Cardiac septum (tissue), 1 donor: Measurements from ENCODE around the gene GNPTAB. TPM values are rescaled to one million over a fixed set of nuclear protein-coding genes. Genes with fewer than 3 reads are reported as not detected.
"Not testable (repeated sequence)": the region's sequence is repeated elsewhere in the genome, so short reads cannot be mapped to it uniquely, and the experiment has no call there.

Experiments
- DNase-seq: peaks from one replicate; pipeline ENCODE4 v3.0.0-alpha.2; 2020; ENCODE audit warnings: low spot score
- intact Hi-C: fragments of 100-400 bp; cut with DNase I; formaldehyde crosslinking; loops from one replicate; pipeline ENCODE4 v1.14.0; 2022
- total RNA-seq: library from RNA; stranded (reverse); fragmentation: NEBNext Ultra II Directional; extraction: Animal tissue kit (Norgen Biotek cat#: 25700); gene quantifications from one replicate; pipeline ENCODE4 v1.2.1, GENCODE V29; 2021
- donor health status: DM: no; HTN: no; CAD: no.

Gene GNPTAB
- total RNA-seq, 1 donor from 2014 or later = 47.9 TPM

GRCh38 chr12:101855364-101855884, 24.7 kb upstream of the GNPTAB start:
- no peak for DNase-seq
- intact Hi-C loops = no loop called here

- intact Hi-C loops = no loop called here
- DNase-seq = no peak
These were observed 24.0 kb upstream of the GNPTAB start for GRCh38 chr12:101854747-101855146.

DNA sequence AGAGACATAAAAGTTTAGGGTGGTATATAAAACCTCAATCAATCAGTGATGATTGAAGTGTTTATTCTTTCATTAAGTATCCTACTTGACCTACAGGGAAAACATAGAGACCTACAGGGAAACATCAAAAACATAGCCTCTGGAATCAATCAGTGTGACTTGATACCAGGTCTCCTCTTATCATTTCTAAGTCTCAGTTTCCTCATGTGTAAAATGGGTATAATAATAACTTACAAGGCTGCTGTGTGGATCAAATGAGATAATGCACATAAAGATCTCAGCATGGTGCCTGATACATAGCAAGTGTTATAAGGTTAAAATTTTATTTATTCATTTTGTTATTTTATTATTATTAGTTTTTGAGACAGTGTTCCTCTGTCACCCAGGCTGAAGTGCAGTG, 22.2 kb upstream of the GNPTAB start:
- intact Hi-C loops = no loop called here

DNA sequence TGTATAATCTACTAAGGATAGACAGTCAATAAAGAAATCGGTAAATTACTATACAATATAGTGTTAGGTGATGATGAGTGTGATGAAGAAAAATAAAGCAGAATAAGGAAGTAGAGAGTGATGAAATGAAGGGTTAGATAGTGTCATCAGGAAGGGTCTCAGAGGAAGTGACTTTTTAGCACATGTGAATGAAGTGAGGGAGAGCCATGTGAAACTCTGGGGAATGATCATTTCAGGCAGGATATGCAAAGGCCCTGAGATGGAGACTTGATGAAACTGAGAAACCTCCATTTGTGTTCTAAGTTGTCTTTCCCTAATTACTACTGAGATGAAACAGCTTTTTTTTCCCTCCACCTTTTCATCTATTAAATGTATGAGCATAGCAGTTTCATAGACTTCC, 19.4 kb upstream of the GNPTAB start:
- intact Hi-C loops = no loop called here
- no peak for DNase-seq

More for the DNA sequence above, 22.2 kb upstream of the GNPTAB start:
- no peak for DNase-seq

- intact Hi-C loops = no loop called here
- DNase-seq = no peak
These were observed 16.6 kb upstream of the GNPTAB start for GRCh38 chr12:101847325-101847724.

GRCh38 chr12:101845137-101845711, 14.5 kb upstream of the GNPTAB start:
- DNase-seq = no peak
- intact Hi-C loops = no loop called here

- DNase-seq = no peak
- intact Hi-C loops = loop anchor here (2.0 kb wide), 1 partner anchor 68 kb away; no protein-coding TSS in a partner anchor
These were observed 10.3 kb upstream of the GNPTAB start for GRCh38 chr12:101841069-101841468.

DNA sequence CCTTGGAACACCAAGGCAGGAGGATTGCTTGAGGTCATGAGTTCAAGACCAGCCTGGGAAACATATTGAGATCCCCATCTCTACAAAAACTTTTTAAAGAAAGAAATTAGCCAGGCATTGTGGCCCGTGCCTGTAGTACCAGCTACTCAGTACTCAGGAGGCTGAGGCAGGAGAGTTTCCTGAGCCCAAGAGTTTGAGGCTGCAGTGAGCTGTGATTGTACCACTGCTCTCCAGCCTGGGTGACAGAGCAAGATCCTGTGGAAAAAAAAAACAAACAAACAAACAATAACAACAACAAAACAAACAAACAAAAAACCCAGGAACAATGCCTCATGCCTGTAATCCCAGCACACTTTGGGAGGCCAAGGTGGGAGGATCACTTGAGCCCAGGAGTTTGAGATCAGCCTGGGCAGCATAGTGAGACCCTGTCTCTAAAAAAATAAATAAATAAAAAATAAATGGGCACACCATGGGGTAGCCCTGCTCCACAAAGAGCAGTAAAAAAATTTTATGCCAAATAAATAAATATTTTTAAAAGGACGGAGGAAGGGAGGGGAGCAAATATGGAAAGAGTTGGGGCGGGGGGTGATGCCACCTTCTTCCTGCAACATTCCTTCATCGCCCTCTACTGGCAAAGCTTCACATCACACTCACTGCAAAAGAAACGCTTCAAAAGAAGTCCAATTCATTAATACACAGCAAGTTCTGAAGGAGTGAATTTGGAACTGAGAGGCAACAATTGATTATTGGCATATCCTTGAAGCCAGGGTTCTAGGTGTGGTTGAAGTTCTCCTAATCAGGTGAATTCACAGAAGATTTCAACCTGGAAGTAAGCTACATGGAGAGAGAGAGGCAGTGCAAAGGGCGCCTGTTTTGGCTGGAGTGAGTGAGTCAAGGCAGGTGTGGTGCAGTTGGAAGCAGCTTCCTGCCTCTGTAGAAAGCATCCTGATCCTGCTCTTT, 8.8 kb upstream of the GNPTAB start:
- DNase-seq = no peak
- intact Hi-C loops = loop anchor here (2.0 kb wide), 1 partner anchor 67 kb away; no protein-coding TSS in a partner anchor

GRCh38 chr12:101838628-101839323, 8.0 kb upstream of the GNPTAB start:
- intact Hi-C loops = no loop called here
- no peak for DNase-seq

- intact Hi-C loops = loop anchor here (5.0 kb wide), 2 partner anchors 40 to 135 kb away; partner anchors contain the start of gene CHPT1
- DNase-seq = no peak
These were observed 1.3 kb upstream of the GNPTAB start for GRCh38 chr12:101832030-101832429.

DNA sequence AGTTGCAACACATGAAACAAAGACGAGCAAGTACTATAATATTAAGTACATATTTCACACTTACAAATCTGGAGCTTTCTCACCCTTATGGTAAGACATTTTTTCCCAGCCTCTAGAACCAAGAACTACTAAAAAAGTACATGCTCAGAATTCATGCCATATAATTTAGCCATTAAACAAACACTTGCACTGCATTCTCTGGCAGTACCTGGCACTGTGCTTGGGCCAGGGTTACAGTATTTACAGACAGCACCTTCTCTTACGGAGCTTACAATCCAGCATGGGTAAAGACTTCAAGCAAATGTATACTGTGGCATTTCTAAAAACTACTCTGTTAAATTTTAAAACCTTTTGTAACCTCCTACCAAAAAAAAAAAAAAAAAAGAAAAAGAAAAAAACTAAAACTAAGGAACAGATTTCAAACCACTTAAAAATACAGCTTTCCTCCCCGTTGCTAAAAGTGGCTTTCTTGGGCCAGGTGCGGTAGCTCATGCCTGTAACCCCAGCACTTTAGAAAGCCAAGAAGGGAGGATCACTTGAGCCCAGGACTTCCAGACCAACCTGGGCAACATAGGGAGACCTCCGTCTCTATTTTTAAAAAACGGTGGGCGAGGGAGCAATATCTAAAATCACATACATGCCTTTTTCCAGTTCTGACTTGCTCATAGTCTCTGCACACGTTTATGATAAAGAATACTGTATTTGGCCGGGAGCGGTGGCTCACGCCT, 956 bp downstream of the GNPTAB start:
- intact Hi-C loops = loop anchor here (2.0 to 5.0 kb wide), 5 partner anchors 38 to 423 kb away; partner anchors contain the start of genes ARL1, CHPT1 and DRAM1
- DNase-seq = no peak

- intact Hi-C loops = loop anchor here (5.0 kb wide), 1 partner anchor 421 kb away; the partner anchor contains the start of gene ARL1
These were observed 2.1 kb downstream of the GNPTAB start for GRCh38 chr12:101828463-101829196.

GRCh38 chr12:101826766-101827368, 3.9 kb downstream of the GNPTAB start:
- intact Hi-C loops = loop anchor here (5.0 kb wide), 1 partner anchor 420 kb away; the partner anchor contains the start of gene ARL1
- no peak for DNase-seq

More at GRCh38 chr12:101828463-101829196, 2.1 kb downstream of the GNPTAB start:
- DNase-seq = no peak

DNA sequence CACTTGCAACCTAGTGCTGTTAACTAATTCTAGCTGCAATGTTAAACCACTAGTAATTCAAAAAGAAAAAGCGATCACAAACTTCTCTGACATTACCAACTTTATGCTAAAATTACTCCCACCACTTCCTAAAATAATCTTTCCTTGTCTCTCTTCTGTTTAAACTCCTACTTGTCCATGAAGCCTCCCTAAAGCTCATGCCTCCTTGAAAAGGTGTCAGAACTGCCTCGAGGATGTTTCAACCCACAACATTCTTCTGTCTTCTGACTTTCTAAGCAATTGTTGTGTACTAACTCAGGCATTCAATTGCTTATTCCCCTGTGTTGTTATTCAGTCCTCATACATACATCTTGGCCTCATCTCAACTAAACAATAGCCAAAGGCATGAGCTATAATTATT, 5.9 kb downstream of the GNPTAB start:
- intact Hi-C loops = loop anchor here (5.0 kb wide), 1 partner anchor 418 kb away; the partner anchor contains the start of gene ARL1
- DNase-seq = no peak

DNA sequence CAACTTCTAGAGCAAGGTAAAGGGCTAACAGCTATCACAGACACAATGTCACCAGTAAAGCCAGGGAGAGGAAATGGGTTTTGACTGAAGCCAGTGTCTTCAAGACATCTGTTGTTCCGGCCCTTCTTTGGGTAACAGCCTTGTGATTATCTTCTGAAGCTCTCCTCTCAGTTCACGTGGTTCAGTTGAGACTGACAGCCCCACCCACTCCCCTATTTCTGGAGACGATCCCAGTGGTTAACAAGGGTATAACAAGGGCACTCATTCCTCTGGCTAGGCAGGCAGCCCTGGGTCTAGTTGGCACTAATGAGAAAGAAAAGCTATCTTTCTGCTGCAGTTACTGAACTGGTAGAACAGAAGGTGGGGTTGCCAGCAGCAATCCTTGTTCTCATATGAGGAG, 6.9 kb downstream of the GNPTAB start:
- intact Hi-C loops = no loop called here
- no peak for DNase-seq

GRCh38 chr12:101823039-101823438, 7.7 kb downstream of the GNPTAB start:
- DNase-seq = no peak
- intact Hi-C loops = no loop called here

DNA sequence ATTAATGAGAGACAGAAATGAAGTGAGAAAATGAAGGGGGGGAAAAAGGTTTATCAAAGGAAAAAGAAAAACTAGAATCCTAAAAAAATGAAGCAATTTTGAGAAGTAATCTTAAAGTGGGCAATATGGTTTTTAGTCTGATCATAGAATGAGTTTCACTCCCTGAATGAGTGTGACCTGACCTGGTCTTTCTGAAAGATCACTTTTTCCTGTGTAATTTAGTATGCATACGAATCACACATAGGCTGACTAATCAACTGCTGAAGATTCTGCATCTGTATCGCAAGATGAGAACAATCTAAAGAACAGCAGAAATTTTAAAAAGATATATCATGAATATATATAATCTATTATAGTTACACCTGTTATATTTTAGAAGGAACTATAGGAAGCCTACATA, 11.3 kb downstream of the GNPTAB start:
- DNase-seq = no peak
- intact Hi-C loops = no loop called here

DNA sequence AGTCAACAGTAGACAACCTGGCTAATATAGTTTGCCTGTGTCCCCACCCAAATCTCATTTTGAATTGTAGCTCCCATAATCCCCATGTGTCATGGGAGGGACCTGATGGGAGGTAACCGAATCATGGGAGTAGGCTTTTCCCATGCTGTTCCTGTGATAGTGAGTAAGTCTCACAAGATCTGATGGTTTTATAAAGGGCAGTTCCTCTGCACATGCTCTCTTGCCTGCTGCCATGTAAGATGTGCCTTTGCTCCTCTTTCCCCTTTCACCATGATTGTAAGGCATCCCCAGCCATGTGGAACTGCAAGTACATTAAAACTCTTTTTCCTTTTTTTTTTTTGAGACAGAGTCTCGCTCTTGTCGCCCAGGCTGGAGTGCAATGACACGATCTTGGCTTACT, 12.1 kb downstream of the GNPTAB start:
- DNase-seq, intact Hi-C loops: not testable (repeated sequence)
